CD4-positive, alpha-beta T cell treated with Interferon alpha-2 for 1 hour (primary cell): Measurements from ENCODE around the gene EZH2.
A peak's percentile ranks its signal among the peaks of the same experiment; 100 is the strongest.

ENCODE experiments used
- DNase-seq, 2 donors: peaks; one replicate each; pipeline ENCODE4 v3.0.0-alpha.2; 2020 to 2022

EZH2 gene

DNA sequence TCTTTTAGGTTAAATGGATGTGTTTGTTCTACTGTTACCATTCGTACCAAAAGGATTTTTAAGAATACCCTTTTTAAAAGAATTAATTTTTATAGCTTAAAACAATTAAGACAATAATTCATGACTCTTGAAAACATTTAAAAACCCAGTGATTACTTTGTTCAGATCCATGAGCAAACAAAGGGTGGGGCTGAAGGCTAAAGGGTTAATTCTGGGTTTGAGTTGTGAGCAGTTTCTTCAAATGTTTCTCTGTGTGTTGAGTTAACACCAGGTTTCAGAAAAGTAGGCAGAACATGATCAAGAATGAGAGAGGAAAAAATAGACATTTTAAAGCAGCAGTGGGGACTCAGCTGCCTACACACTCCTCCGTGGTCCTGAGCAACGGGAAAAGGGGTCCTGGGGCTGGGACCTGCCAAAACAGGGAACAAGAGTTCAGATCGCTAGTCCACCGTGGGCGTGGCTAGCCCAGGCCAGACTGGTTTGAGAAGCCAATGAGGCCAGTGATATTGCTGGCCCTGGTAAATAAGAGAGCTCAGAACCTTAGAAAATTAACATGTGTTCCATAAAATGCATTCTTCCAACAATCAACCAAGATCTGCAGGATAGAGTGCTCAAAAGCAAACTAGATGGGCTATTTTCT lies 14.9 kb upstream of the EZH2 start:
- no peak for DNase-seq

DNA sequence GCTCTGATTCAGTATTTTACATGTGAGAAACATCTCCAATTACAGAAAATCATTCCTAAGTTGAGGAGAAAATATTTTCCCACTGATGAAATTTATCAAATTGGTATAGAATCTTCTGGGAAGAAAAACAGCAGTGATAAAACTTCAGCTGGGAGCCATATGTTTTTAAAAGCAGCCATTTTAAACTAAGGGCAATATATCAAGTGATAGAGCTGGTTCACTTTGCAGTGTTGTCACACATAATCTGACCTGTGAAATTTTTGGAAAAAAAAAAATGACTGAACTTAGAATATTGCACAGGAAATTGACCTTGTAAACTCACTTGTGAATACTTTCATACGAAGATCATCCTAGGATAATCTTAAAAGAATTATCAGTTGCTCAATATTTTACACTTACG lies 10.5 kb upstream of the EZH2 start:
- no peak for DNase-seq

DNA sequence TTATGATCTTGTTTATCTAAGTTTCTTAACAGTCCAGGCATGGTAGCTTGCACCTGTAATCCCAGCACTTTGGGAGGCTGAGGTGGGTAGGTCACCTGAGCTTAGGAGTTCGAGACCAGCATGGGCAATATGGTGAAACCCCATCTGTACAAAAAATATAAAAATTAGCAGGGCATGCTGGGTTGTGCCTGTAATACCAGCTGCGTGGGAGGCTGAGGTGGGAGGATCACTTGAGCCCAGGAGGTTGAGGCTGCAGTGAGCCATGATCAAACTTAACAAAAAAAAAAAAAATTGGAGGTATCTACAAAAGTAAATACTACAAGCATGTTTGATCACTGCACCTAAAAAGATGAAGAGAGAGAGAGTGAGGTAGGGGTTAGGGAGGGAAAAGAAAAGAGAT lies 9.0 kb upstream of the EZH2 start:
- no peak for DNase-seq

DNA sequence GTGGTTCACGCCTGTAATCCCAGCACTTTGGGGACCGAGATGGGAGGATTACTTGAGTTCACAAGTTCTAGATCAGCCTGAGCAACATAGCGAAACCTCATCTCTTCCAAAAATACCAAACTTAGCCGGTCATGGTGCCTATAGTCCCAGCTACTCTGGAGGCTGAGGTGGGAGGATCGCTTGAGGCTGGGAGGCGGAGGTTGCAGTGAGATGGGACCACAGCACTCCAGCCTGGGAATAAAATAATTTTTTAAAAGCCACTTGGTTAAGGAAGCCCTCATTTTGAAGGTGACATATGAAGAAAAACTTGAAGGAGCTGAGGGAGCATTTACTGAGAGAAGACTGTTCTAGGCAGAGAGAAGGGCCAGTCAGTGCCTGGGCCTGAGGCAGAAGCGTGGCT lies 4.2 kb upstream of the EZH2 start:
- DNase-seq, result no peak

DNA sequence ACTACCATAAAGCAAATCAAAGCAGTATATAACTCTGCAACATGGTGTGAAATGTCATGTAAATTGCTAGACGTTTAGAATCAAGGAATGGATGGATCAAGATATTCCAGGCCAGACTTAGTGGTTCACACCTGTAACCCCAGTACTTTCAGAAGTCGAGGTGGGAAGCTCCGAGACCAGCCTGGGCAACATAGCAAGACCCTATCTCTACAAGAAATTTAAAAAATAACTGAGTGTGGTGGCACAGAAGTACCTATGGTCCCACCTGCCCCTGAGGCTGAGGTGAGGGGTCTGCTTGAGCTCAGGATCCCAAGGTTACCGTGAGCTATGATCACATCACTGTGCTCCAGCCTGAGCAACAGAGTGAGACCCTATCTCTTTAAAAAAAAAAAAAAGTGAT lies 2.8 kb upstream of the EZH2 start:
- DNase-seq, result no peak

DNA sequence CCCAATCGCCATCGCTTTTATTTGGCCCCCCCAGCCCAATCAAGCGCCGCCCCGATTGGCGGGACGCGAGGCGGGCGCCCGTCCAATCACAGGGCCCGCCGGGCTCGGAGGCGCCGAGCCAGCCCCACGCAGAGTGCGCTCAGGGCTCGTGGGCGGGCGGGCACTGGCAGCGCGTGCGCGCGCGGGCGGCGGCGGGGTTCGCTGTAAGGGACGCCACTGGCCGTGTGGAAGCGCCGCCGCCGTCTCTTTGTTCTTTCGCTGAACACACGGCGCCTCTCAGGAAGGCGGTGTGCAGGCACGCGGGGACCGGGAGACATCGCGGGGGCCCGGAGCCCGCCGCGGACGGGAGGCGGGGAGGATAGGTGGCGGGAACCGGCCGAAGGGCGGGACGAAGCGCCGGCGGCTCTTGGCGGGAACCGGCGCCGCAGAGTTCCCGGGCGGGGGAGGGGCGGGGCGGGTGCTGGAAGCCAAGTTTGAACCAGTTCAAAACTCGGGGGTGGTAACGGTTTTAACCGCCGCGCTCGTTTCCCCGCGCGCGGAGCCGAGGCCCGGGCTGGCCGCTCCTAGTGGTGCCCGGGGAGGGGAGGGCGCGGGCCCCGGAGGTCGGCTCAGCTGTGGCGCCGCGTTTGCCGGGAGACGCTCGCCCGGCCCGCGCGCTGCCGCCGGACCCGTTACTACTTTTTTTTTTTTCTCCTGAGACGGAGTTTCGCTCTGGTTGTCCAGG lies 370 bp upstream of the EZH2 start:
- DNase-seq, result peak; percentile 94 to 96

DNA sequence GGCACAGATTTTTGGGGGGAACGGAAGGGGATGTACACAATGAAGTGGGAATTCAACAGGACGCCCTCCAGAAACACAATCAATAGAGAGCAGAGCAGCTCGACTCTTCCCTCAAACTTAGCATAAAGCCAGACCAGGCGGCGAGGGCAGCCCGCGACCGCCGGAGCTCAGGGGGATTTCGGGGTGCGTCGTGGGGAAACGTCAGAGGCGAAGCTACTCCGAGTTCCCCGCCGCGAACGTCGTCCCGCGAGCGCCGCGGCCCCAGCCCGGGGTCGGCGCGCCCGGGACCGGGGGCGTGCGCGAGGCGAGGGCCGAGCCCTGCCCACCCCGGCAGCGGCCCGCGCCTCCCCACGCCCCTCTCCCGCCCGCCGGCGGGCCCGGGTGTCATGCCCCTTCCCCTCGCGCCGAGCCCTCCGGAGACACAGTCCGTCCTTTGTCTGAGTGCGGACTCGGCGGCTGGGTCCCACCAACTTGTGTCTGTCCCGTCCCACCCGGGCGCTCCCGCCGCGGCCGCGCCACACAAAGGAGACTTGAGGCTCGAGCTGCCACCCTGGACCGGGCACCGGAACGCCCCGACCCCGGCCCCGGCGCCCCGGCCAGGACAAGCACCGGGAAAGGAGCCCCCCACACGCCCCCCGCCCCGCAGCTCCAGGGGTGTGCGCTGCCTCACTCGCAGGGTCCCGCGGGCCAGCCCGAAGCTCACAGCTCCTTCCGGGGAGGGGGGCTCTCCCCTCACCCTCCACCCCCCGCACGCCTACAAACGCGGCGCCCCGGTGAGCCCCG lies 634 bp downstream of the EZH2 start:
- DNase-seq, result peak; percentile 71 to 81

DNA sequence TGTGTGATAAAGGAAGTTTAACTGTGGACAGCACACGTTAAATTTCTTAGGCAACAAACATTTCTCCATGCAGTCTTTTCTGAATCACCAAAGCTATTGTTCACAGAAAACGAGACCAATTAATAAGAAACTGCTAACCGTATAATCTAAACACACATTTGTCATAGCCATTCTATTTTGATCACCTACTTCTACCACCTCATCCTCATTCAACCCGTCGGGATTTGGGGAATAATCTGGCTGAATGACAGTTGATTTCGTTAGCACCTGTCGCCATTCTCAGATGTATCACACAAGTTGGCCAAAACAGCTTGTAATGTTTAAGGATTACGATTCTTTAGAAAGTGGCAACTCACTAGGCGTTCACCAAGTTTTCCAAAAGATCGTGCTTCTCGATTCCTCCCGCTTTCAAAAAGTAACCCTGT lies 1.2 kb downstream of the EZH2 start:
- DNase-seq, result peak in 1 of 2 donors; percentile 38

DNA sequence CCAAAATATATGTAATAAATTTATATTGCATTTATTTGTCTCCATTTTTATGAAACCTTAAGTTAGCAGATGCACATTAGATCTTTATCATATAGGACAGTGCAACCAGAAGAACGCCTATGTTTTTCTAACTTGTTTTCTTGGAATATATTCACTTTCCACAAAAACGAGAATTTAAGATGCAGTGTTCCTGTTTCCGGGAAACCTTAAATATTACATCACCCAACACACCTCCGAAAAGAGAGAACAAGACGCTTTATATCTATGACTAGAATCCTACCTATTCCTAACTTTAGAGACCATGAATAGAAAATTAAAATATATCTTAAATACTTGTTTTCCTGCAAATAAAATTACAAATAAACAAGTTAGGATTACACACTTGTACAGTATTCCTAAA lies 1.9 kb downstream of the EZH2 start:
- peak in 1 of 2 donors; percentile 38 for DNase-seq

DNA sequence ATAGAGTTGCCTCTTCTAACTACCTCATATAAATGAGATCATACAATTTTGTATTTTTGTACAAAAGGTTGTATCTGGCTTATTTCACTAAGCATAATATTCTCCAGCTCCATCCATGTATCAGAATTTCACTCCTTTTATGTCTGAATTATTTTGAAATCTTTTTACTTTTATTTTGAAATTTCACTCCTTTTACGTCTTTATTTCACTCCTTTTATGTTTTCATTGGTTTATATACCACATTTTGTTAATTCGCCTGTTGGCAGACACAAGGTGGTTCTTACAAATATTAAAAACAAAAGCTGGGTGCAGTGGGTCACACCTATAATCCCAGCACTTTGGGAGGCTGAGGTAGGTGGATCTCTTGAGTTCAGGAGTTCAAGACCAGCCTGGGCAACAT lies 5.8 kb downstream of the EZH2 start:
- DNase-seq, result no peak

DNA sequence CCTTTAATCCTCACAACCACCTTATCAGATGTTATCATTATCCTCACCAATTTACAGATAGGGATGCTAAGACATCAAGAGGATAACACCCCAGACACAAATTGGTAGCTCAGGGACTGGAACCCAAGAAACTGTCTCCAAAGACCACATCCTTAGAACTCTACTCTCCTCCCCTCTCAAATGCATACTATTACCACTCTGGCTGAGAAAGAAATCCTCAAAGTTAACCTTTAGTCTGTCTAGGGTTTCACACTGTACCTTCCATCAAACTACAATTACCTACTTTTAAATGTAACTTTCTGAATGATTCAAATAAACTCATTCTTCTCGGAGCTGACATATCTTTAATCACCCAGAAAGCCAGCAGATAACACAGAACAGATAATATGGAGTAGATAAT lies 6.6 kb downstream of the EZH2 start:
- DNase-seq, result no peak

DNA sequence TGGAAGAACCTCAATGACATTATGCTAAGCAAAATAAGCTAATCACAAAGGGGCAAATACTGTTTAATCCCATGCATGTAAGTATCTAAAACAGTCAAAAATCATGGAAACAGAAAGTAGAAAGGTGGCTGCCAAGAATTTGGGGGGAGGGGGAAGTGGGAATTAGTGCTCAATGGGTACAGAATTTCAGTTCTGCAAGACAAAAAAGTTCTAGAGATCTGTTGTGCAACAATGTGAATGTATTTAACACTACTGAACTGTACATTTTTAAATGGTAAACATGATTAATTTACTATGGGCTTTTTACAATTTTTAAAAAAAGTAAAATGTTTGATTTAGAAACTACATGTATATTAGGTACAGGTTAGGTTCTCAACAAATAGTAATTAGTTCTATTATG lies 11.9 kb downstream of the EZH2 start:
- no peak for DNase-seq

DNA sequence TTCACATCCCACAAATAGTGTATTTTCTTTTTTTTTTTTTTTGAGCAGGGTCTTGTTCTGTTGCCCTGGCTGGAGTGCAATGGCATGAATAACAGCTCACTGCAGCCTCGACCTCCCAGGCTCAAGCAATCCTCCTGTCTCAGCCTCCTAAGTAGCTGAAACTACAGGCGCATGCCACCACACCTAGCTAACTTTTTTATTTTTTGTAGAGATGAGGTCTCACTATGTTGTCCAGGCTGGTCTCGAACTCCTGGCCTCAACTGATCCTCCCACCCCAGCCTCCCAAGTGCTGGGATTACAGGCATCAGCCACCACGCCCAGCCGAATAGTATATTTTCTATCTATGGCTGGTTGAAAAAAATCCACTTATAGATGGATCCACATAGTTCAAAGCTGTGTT lies 12.5 kb downstream of the EZH2 start:
- no peak for DNase-seq

DNA sequence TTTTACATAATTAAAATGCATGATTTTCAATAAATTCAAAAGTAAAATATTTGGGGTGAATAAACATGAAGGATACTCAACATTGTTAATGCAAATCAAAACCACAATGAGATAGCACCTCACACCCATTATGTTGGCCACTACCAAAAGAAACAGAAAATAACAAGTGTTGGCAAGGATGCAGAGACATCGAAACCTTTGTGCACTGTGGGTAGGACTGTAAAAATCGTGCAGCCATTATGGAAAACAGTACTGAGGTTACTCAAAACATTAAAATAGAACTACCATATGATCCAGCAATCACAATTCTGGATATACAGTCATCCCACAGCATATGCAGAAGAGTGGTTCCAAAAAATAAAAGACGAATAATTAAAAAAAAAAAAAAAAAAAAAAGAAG lies 13.1 kb downstream of the EZH2 start:
- DNase-seq, result no peak

DNA sequence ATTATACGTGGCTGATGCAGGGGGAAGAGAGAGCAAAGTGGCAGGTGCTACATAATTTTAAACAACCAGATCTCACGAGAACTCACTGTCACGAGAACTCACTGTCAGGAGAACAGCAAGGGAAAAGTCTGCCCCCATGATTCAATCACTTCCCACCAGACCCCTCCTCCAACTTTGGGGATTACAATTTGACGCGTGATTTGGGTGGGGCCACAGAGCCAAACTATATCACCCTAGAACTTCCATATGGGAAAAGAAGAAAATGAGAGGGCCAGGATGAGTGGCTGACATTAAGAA lies 15.8 kb downstream of the EZH2 start:
- DNase-seq, result no peak

DNA sequence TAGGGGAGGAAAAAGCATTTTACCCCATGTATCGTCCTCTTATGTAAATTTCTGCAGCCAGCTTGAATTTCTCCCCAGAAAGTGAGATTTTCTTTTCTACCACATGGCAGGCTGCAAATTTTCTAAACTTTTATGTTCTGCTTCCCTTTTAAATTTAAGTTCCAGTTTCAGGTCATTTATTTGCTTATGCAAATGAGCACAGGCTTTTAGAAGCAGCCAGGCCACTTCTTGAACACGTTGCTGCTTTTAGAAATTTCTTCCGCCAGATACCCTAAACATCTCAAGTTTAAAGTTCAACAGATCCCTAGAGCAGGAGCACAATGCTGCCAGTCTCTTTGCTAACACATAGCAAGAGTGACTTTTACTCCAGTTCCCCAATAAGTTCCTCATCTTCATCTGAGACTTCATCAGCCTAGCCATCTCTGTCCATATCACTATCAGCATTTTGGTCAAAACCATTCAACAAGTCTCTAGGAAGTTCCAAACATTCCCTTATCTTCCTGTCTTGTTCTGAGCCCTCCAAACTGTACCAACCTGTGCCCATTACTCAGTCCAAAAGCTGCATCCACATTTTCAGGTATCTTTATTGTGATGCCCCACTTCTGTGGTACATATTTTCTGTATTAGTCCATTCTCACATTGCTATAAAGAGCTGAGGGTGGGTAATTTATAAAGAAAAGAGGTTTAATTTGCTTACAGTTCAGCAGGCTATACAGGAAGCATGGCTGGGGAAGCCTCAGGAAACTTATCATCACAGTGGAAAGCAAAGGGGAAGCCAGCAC lies 16.3 kb downstream of the EZH2 start:
- no peak for DNase-seq

DNA sequence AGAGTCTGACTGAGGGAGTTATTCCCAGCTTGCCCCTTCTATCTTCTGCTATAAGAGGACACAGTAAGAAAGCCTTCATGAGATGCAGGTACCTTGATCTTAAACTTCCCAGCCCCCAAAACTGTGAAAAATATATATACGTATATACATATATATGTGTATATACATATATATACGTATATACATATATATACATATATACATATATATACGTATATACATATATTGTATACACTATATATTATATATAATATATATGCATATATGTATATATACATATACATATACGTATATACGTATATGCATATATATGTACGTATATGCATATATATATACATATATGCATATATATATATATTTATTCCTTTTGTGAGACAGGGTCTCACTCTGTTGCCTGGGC lies 17.7 kb downstream of the EZH2 start:
- DNase-seq, result no peak

DNA sequence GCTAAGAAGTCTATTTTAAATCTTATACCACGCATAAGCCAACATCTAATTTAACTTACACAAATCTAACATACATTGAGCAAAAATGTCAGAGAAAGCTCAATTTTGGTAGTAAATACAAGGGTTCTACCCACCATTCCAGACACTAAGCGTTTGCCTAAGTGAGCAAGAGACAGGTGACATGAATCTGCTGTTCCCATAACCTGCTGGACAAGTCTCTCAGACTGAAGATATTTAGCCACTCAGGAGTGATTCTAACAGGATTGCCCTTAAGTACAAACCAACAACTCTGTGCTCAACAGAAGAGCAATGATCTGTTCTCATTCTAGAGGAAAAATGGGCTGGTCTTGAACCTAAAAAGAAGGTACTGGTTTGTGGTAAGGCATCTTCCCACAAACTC lies 18.8 kb downstream of the EZH2 start:
- DNase-seq, result no peak

DNA sequence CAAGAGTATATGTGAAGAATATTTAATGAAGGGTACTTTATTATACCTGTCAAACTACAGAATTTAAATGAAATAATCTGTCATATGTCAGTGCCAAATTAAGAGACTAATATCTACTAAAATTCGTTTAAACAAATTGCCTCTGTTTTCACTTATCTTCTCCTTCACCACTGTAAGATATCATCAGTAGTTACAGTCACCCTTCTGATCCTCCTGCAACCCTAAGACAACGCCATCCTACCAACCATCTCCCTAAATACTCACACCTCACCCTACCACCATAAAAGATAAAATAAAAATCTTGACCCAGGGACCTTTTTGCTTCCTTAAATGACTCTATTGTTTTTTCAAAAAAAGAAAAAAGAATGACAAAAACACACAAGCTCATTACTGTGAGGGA lies 20.8 kb downstream of the EZH2 start:
- DNase-seq, result no peak

DNA sequence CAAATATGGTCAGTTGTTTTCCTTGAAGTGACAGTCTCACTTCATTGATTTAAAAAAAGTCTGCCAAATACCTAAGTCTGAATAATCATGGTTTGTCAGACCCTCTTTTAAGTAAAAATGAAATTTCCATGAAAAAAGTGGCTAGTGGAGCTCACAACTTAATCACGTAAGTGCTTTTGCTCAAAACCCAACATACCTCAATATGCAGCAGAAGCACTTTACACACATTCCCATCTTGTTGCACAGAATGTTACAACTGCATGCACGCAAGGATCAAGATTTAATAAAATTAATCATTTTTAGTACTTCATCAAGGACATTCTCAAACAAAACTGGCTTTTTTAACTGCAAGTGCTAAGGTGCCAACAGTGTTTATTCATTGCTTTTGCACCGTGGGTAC lies 21.6 kb downstream of the EZH2 start:
- DNase-seq, result no peak

DNA sequence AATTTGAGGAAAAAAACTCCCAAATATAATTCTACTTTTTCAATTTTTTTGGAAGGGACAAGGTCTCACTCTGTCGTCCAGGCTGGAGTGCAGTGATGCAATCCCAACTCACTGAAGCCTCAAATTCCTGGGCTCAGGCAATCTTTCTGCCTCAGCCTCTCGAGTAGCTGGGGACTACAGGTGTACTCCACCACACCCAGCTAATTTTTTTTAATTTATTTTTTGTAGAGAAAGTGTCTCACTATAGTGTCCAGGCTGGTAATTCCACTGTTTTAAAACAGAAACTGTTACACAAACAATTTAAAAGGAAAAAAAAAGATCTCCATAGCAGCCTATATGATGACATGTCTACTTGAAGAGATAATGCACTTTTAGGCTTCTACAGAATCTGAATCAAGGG lies 25.6 kb downstream of the EZH2 start:
- DNase-seq, result no peak

DNA sequence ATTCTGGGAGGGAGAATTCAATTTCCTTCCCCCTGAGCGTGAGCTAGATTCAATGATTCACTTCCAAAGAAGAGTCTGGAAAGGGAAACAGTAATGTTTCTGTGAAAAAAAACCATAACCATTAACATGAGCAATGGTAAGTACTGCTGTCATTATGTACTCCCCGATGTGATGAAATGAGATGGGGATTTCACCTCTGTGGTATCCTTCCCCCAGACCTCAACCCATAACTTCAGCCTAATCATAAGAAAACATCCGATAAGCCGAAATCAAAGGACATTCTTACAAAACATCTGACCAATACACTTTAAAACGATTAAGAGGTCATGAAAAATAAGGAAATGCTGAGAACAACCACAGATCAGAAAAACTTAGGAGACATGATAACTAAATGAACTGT lies 27.2 kb downstream of the EZH2 start:
- DNase-seq, result peak in 1 of 2 donors; percentile 36

DNA sequence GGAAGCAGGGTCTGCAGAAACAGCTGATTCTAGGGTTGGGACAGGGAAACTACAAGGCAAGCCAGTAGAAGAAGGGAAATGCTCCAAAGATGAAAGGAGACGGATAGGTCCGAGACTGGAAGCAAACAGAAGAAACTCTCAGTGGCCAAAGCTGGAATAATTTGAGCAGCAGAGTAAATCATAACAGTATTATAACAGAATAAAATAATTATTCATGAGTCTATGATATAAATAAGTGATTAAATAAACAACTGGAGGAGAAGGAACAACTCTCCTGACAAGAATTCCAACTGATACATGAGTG lies 27.6 kb downstream of the EZH2 start:
- no peak for DNase-seq

DNA sequence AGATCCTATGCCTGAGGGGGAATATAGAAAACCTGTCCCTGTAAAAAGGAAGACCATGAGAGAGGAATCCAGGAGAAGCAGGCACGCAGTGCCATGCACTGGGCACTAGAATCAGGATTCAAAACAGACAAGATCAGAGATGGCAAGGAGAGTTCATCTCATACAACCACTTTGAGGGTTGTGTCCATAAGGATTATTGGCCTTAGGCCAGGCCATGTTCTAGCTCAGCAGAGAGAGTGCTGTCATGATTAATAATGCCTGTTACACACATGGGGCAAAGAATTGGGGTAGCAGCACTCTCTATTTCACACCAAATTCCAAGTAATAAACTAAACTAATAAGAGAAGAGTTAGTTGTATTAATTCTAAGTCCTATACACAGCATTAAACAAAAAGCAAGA lies 29.1 kb downstream of the EZH2 start:
- DNase-seq, result no peak
